Peyer's patch (tissue), 4 donors: ENCODE data around the gene MYLK.

Experiments
- POLR2A ChIP-seq, 2 donors: fragments of 450-650 bp; IDR thresholded peaks; one replicate each; pipeline ENCODE4 v1.5.1; 2017; ENCODE audit warnings: antibody characterized with exemption in 2 of 2, mild to moderate bottlenecking in 2 of 2, moderate library complexity in 2 of 2
- TF ChIP-seq, protein P1 (sequence below), 6 experiments: fragments of 450-650 bp in 4 of 6; fragments of 200-600 bp in 2 of 6; sonication (generic) in 1 of 6; IDR thresholded peaks; one replicate each; pipeline ENCODE4 v1.5.1; 2017 to 2019; ENCODE audit warnings: antibody characterized with exemption in 6 of 6, mild to moderate bottlenecking in 3 of 6, moderate library complexity in 1 of 6

DNA sequence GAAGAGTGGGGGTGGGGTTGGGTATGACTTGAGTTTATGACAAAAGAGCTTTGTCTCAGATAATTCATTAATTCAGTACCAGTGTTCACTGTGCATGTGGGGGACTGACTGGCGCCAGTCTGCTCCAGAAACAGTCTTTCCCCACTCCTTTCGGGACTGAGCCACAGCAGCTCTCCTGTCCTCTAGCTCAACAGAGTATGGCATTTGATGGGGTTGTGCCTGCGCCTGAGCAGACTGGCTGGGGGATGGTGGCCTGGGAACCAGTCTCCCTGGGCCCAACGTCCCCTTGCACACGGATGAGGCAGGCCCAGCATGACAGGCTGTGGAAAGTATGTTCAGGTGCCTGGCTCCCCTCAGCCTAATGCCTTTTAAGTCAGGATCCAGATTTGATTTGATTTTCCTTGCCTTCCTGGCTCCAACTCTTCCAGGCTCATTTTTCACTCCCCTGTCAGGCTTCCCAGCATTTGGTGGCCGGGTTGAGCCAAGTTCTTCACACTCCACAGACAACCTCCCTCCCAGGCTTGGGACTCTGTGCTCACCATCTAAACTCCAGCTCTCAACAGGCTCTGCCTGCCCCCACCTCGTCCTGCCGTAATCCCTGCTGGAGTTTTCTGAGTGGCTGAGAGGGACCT is 105.0 kb downstream of the MYLK start:
- TF ChIP-seq, protein P1, sequence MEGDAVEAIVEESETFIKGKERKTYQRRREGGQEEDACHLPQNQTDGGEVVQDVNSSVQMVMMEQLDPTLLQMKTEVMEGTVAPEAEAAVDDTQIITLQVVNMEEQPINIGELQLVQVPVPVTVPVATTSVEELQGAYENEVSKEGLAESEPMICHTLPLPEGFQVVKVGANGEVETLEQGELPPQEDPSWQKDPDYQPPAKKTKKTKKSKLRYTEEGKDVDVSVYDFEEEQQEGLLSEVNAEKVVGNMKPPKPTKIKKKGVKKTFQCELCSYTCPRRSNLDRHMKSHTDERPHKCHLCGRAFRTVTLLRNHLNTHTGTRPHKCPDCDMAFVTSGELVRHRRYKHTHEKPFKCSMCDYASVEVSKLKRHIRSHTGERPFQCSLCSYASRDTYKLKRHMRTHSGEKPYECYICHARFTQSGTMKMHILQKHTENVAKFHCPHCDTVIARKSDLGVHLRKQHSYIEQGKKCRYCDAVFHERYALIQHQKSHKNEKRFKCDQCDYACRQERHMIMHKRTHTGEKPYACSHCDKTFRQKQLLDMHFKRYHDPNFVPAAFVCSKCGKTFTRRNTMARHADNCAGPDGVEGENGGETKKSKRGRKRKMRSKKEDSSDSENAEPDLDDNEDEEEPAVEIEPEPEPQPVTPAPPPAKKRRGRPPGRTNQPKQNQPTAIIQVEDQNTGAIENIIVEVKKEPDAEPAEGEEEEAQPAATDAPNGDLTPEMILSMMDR (IDR thresholded peaks at IDR 0.05), result no peak
- no peak for TF ChIP-seq POLR2A (IDR thresholded peaks at IDR 0.05)
